HCT116 (cell line): ENCODE data around the gene KRTAP2-2. TPM values are rescaled to one million over a fixed set of nuclear protein-coding genes. Genes with fewer than 3 reads are reported as not detected.
A peak's percentile ranks its signal among the peaks of the same experiment; 100 is the strongest.

Experiments used
- ATAC-seq: fragments of 200-7000 bp; cut with Tn5 transposase; 2 replicates; pipeline ENCODE4 v1.9.1; 2020; ENCODE audit warnings: mild to moderate bottlenecking, moderate library complexity
- BruUV-seq: library from RNA; stranded (reverse); fragments of 400-500 nt; replicated peaks from 2 replicates; lab custom pipeline; 2021; lab: Mats Ljungman, UMichigan
- CTCF ChIA-PET: fragments of 300-600 bp; sonication (Branson Sonifier 250); formaldehyde crosslinking; loops from one replicate; lab custom pipeline; 2021; ENCODE audit warnings: antibody characterized with exemption; lab: Charles Lee
- POLR2A ChIA-PET: fragments of 300-600, 350-600 bp; sonication (Branson Sonifier 250); formaldehyde crosslinking; loops from one replicate; lab custom pipeline; 2021; ENCODE audit warnings: antibody characterized with exemption; lab: Charles Lee
- RAD21 ChIA-PET, 2 experiments: fragments of 300-600 bp; sonication (Branson Sonifier 250); formaldehyde crosslinking; loops; one replicate each; lab custom pipeline; 2023; ENCODE audit warnings: low total read pairs in 2 of 2; ENCODE audit not compliant: uncharacterized antibody in 2 of 2, unreplicated experiment in 2 of 2, low non-redundant PET in 1 of 2; lab: Charles Lee
- DNase-seq: peaks from one replicate; pipeline ENCODE4 v3.0.0-alpha.2; 2010; ENCODE audit warnings: low read depth, low spot score
- H2AFZ ChIP-seq: fragments of 200-600 bp; shearing (Covaris generic), sonication (generic); 2 replicates; pipeline ENCODE4 v1.6.1; 2017; ENCODE audit warnings: low read depth, mixed run types, mixed read lengths, antibody characterized with exemption, low read length; ENCODE audit not compliant: poor library complexity, severe bottlenecking
- H3K27ac ChIP-seq: 2 replicates; pipeline ENCODE4 v1.5.1; 2012; ENCODE audit warnings: low read depth, low read length
- H3K27me3 ChIP-seq: fragments of 200-600 bp; sonication (generic); 2 replicates; pipeline ENCODE4 v1.6.1; 2016; ENCODE audit warnings: mixed run types, low read length, mixed read lengths; ENCODE audit not compliant: insufficient read depth
- H3K36me3 ChIP-seq, 2 experiments: fragments of 200-500 bp in 1 of 2; fragments of 200-600 bp in 1 of 2; sonication (Bioruptor generic) in 1 of 2; sonication (generic) in 1 of 2; 2 replicates each; pipeline versions ENCODE4 v1.5.1 to v1.6.1; 2014 to 2016; ENCODE audit warnings: low read length in 2 of 2, inconsistent platforms in 1 of 2, mixed read lengths in 1 of 2, mixed run types in 1 of 2; ENCODE audit not compliant: insufficient read depth in 2 of 2, control insufficient read depth in 1 of 2
- H3K4me1 ChIP-seq, 2 experiments: fragments of 200-600 bp in 1 of 2; sonication (generic) in 1 of 2; 2 replicates each; pipeline versions ENCODE4 v1.5.1 to v1.6.1; 2012 to 2017; ENCODE audit warnings: low read length in 2 of 2, inconsistent platforms in 1 of 2, mild to moderate bottlenecking in 1 of 2, mixed read lengths in 1 of 2, mixed run types in 1 of 2, moderate library complexity in 1 of 2; ENCODE audit not compliant: insufficient read depth in 2 of 2, control insufficient read depth in 1 of 2
- H3K4me2 ChIP-seq: fragments of 200-600 bp; sonication (generic); 2 replicates; pipeline ENCODE4 v1.6.1; 2017; ENCODE audit warnings: mixed run types, low read length, mixed read lengths
- H3K4me3 ChIP-seq, 2 experiments: fragments of 200-600 bp in 1 of 2; sonication (generic) in 1 of 2; replicated peaks in 1 of 2; 2 replicates each; pipeline ENCODE4 v1.5.1; 2011 to 2016; ENCODE audit warnings: low read length in 2 of 2, control low read depth in 1 of 2, low read depth in 1 of 2, mild to moderate bottlenecking in 1 of 2, mixed read lengths in 1 of 2, mixed run types in 1 of 2
- H3K79me2 ChIP-seq: fragments of 200-600 bp; sonication (generic); 2 replicates; pipeline ENCODE4 v1.6.1; 2017; ENCODE audit warnings: mild to moderate bottlenecking, mixed run types, low read length, moderate library complexity, mixed read lengths; ENCODE audit not compliant: insufficient read depth
- H3K9ac ChIP-seq: fragments of 200-600 bp; sonication (generic); 2 replicates; pipeline ENCODE4 v1.6.1; 2016; ENCODE audit warnings: low read length, mixed read lengths
- H3K9me2 ChIP-seq: fragments of 200-600 bp; sonication (generic), shearing (Covaris generic); 2 replicates; pipeline ENCODE4 v1.6.1; 2017; ENCODE audit warnings: mixed run types, mild to moderate bottlenecking, moderate library complexity; ENCODE audit not compliant: insufficient read depth
- H3K9me3 ChIP-seq, 2 experiments: fragments of 200-500 bp in 1 of 2; fragments of 200-600 bp in 1 of 2; sonication (Bioruptor generic) in 1 of 2; sonication (generic) in 1 of 2; 2 replicates each; pipeline ENCODE4 v1.6.1; 2014 to 2017; ENCODE audit warnings: low read length in 2 of 2, mixed read lengths in 2 of 2, inconsistent platforms in 1 of 2, low read depth in 1 of 2, mild to moderate bottlenecking in 1 of 2, mixed run types in 1 of 2, moderate library complexity in 1 of 2; ENCODE audit not compliant: control insufficient read depth in 1 of 2, insufficient read depth in 1 of 2
- H4K20me1 ChIP-seq: fragments of 200-600 bp; sonication (generic), shearing (Covaris generic); 2 replicates; pipeline ENCODE4 v1.6.1; 2017; ENCODE audit warnings: mixed run types, mild to moderate bottlenecking, moderate library complexity; ENCODE audit not compliant: insufficient read depth
- ATF3 ChIP-seq: IDR thresholded peaks from 2 replicates; pipeline ENCODE4 v1.6.1; 2012
- CBX3 ChIP-seq: IDR thresholded peaks from 2 replicates; pipeline ENCODE4 v1.6.1; 2012; ENCODE audit warnings: low read depth
- CEBPB ChIP-seq: IDR thresholded peaks from 2 replicates; pipeline ENCODE4 v1.6.1; 2012; ENCODE audit warnings: low read depth
- CTCF ChIP-seq, 3 experiments: fragments of 200-600 bp in 1 of 3; sonication (generic) in 1 of 3; IDR thresholded peaks in 2 of 3; conservative IDR thresholded peaks in 1 of 3; 2 replicates each; pipeline ENCODE4 v1.5.1; 2012 to 2017; ENCODE audit warnings: low read depth in 2 of 3, low read length in 2 of 3, antibody characterized with exemption in 1 of 3, borderline replicate concordance in 1 of 3, control low read depth in 1 of 3, mild to moderate bottlenecking in 1 of 3, mixed read lengths in 1 of 3, mixed run types in 1 of 3, moderate library complexity in 1 of 3; ENCODE audit not compliant: insufficient read depth in 1 of 3
- EGR1 ChIP-seq: IDR thresholded peaks from 2 replicates; pipeline ENCODE4 v1.6.1; 2012; ENCODE audit warnings: low read depth
- ELF1 ChIP-seq: IDR thresholded peaks from 2 replicates; pipeline ENCODE4 v1.6.1; 2012; ENCODE audit warnings: low read depth, borderline replicate concordance
- FOSL1 ChIP-seq: IDR thresholded peaks from 2 replicates; pipeline ENCODE4 v1.6.1; 2012; ENCODE audit warnings: low read depth
- MAX ChIP-seq: IDR thresholded peaks from 2 replicates; pipeline ENCODE4 v1.6.1; 2012
- POLR2A ChIP-seq: IDR thresholded peaks from 2 replicates; pipeline ENCODE4 v1.7.0; 2011; ENCODE audit warnings: borderline replicate concordance; ENCODE audit not compliant: insufficient read depth, insufficient read length; ENCODE audit errors: extremely low read depth
- POLR2AphosphoS5 ChIP-seq: IDR thresholded peaks from 2 replicates; pipeline ENCODE4 v1.6.1; 2011; ENCODE audit warnings: mild to moderate bottlenecking, low read depth, low read length, moderate library complexity
- RAD21 ChIP-seq: IDR thresholded peaks from 2 replicates; pipeline ENCODE4 v1.6.1; 2012; ENCODE audit warnings: low read depth, mild to moderate bottlenecking
- SIN3A ChIP-seq: IDR thresholded peaks from 2 replicates; pipeline ENCODE4 v1.6.1; 2012; ENCODE audit warnings: low read depth
- SP1 ChIP-seq: IDR thresholded peaks from 2 replicates; pipeline ENCODE4 v1.6.1; 2012; ENCODE audit warnings: low read depth
- TCF7L2 ChIP-seq: IDR thresholded peaks from 2 replicates; pipeline ENCODE4 v1.7.0; 2011; ENCODE audit warnings: borderline replicate concordance, inconsistent platforms; ENCODE audit not compliant: insufficient read depth, insufficient read length; ENCODE audit errors: extremely low read depth
- YY1 ChIP-seq: IDR thresholded peaks from 2 replicates; pipeline ENCODE4 v1.6.1; 2011; ENCODE audit warnings: low read length, low read depth, moderate library complexity, mild to moderate bottlenecking; ENCODE audit not compliant: insufficient replicate concordance; ENCODE audit errors: extremely low read depth
- ZFX ChIP-seq: fragments of 450-650 bp; IDR thresholded peaks from 2 replicates; pipeline ENCODE4 v1.6.1; 2017
- ZNF274 ChIP-seq: fragments of 200-500 bp; sonication (Bioruptor generic); IDR thresholded peaks from 2 replicates; pipeline ENCODE4 v1.6.1; 2014; ENCODE audit warnings: mild to moderate bottlenecking, low read depth, low read length, inconsistent platforms
- intact Hi-C: fragments of 100-400 bp; cut with micrococcal nuclease; formaldehyde crosslinking; loops from 2 replicates; pipeline ENCODE4 v1.10.0; 2022
- total RNA-seq: library from RNA; stranded (reverse); gene quantifications from one replicate; pipeline ENCODE4 v1.2.1, GENCODE V29; 2021; ENCODE audit not compliant: unreplicated experiment

The KRTAP2-2 gene
- total RNA-seq, 1 experiment from 2014 or later: 1.2 TPM

GRCh38 chr17:41018541-41018940 is 36.5 kb downstream of the KRTAP2-2 start (continued):
- TF ChIP-seq MAX (no peak), TCF7L2 (no peak)

GRCh38 chr17:41016578-41017215 is 38.3 kb downstream of the KRTAP2-2 start:
- CTCF ChIA-PET: no interaction called here
- H3K4me1 ChIP-seq: no peaks in the 10 kb centered on the region
- H3K4me3 ChIP-seq: no peak overlapping the region
- ATAC-seq: no peak
- DNase-seq: no peak
- peak overlapping the region; percentile 31 for H2AFZ ChIP-seq
- BruUV-seq: no TSS peak
- POLR2A ChIA-PET: no interaction called here
- RAD21 ChIA-PET: no interaction called here
- H3K79me2 ChIP-seq: no peaks in the 10 kb centered on the region
- H3K9me2 ChIP-seq: no peaks in the 10 kb centered on the region
- no peaks in the 10 kb centered on the region for H3K27me3 ChIP-seq
- intact Hi-C loops: no loop called here
- no peak overlapping the region for H3K4me2 ChIP-seq
- no peaks in the 10 kb centered on the region for H3K9me3 ChIP-seq
- H3K9ac ChIP-seq: no peak overlapping the region
- TF ChIP-seq ELF1 (no peak), ZFX (no peak), CBX3 (no peak), CTCF (IDR thresholded peaks at IDR 0.05 in 2 of 3, conservative IDR thresholded peaks at IDR 0.05 in 1 of 3; ENCODE audit: borderline replicate concordance in 1 of 3, insufficient read depth in 1 of 3, low read depth in 2 of 3, low read length in 2 of 3) (no peak), TCF7L2 (no peak), CEBPB (no peak), POLR2A (no peak), EGR1 (no peak), SIN3A (no peak), YY1 (no peak), ATF3 (no peak), MAX (no peak), RAD21 (no peak), FOSL1 (no peak), ZNF274 (no peak), SP1 (no peak), POLR2AphosphoS5 (no peak)
- no peaks in the 10 kb centered on the region for H4K20me1 ChIP-seq
- H3K27ac ChIP-seq: no peak overlapping the region
- H3K36me3 ChIP-seq: no peaks in the 10 kb centered on the region
